ENCODE data around the gene TOMM34.

TOMM34 gene

GRCh38 chr20:44965651-44966029 is 5.4 kb upstream of the TOMM34 start:
- H3K4me3 ChIP-seq (ENCODE audit: low read depth, low read length): peak overlapping the region; percentile 96
- DNase-seq (ENCODE audit: low read depth): no peak

GRCh38 chr20:44963325-44964215 is 3.4 kb upstream of the TOMM34 start:
- DNase-seq (ENCODE audit: low read depth): no peak
- no peak overlapping the region for H3K4me3 ChIP-seq (ENCODE audit: low read depth, low read length)

GRCh38 chr20:44962483-44962882 is 2.3 kb upstream of the TOMM34 start:
- H3K4me3 ChIP-seq (ENCODE audit: low read depth, low read length): no peak overlapping the region
- no peak for DNase-seq (ENCODE audit: low read depth)

- H3K4me3 ChIP-seq (ENCODE audit: low read depth, low read length): no peak overlapping the region
- no peak for DNase-seq (ENCODE audit: low read depth)
These were observed 1.7 kb upstream of the TOMM34 start for GRCh38 chr20:44961870-44962267.

- no peak for DNase-seq (ENCODE audit: low read depth)
These were observed 1.0 kb upstream of the TOMM34 start for GRCh38 chr20:44961011-44961869.

GRCh38 chr20:44959638-44960102 is 527 bp downstream of the TOMM34 start:
- DNase-seq (ENCODE audit: low read depth): no peak

More at GRCh38 chr20:44961011-44961869, 1.0 kb upstream of the TOMM34 start:
- no peak overlapping the region for H3K4me3 ChIP-seq (ENCODE audit: low read depth, low read length)

GRCh38 chr20:44959082-44959637 is 1.0 kb downstream of the TOMM34 start:
- H3K4me3 ChIP-seq (ENCODE audit: low read depth, low read length): peak overlapping the region; percentile 72
- DNase-seq (ENCODE audit: low read depth): no peak

More at GRCh38 chr20:44959638-44960102, 527 bp downstream of the TOMM34 start:
- H3K4me3 ChIP-seq (ENCODE audit: low read depth, low read length): peak overlapping the region; percentile 72

- H3K4me3 ChIP-seq (ENCODE audit: low read depth, low read length): no peak overlapping the region
- DNase-seq (ENCODE audit: low read depth): no peak
These were observed 1.9 kb downstream of the TOMM34 start for GRCh38 chr20:44958276-44958675.

GRCh38 chr20:44956410-44956809 is 3.8 kb downstream of the TOMM34 start:
- no peak overlapping the region for H3K4me3 ChIP-seq (ENCODE audit: low read depth, low read length)
- DNase-seq (ENCODE audit: low read depth): no peak

- H3K4me3 ChIP-seq (ENCODE audit: low read depth, low read length): no peak overlapping the region
- no peak for DNase-seq (ENCODE audit: low read depth)
These were observed 4.9 kb downstream of the TOMM34 start for GRCh38 chr20:44955270-44955669.

GRCh38 chr20:44954211-44954610 is 6.0 kb downstream of the TOMM34 start:
- DNase-seq (ENCODE audit: low read depth): no peak
- H3K4me3 ChIP-seq (ENCODE audit: low read depth, low read length): no peak overlapping the region

GRCh38 chr20:44952731-44953130 is 7.5 kb downstream of the TOMM34 start:
- H3K4me3 ChIP-seq (ENCODE audit: low read depth, low read length): no peak overlapping the region
- DNase-seq (ENCODE audit: low read depth): no peak

GRCh38 chr20:44950368-44950767 is 9.8 kb downstream of the TOMM34 start:
- no peak overlapping the region for H3K4me3 ChIP-seq (ENCODE audit: low read depth, low read length)
- DNase-seq (ENCODE audit: low read depth): no peak

GRCh38 chr20:44948513-44948912 is 11.7 kb downstream of the TOMM34 start:
- H3K4me3 ChIP-seq (ENCODE audit: low read depth, low read length): no peak overlapping the region
- no peak for DNase-seq (ENCODE audit: low read depth)

- no peak for DNase-seq (ENCODE audit: low read depth)
- no peak overlapping the region for H3K4me3 ChIP-seq (ENCODE audit: low read depth, low read length)
These were observed 12.1 kb downstream of the TOMM34 start for GRCh38 chr20:44948107-44948506.

GRCh38 chr20:44946271-44946852 is 13.8 kb downstream of the TOMM34 start:
- no peak overlapping the region for H3K4me3 ChIP-seq (ENCODE audit: low read depth, low read length)
- no peak for DNase-seq (ENCODE audit: low read depth)

GRCh38 chr20:44945261-44945660 is 14.9 kb downstream of the TOMM34 start:
- H3K4me3 ChIP-seq (ENCODE audit: low read depth, low read length): no peak overlapping the region
- no peak for DNase-seq (ENCODE audit: low read depth)

GRCh38 chr20:44943828-44944227 is 16.4 kb downstream of the TOMM34 start:
- DNase-seq (ENCODE audit: low read depth): no peak
- H3K4me3 ChIP-seq (ENCODE audit: low read depth, low read length): no peak overlapping the region

GRCh38 chr20:44942264-44942973 is 17.8 kb downstream of the TOMM34 start:
- no peak for DNase-seq (ENCODE audit: low read depth)
- no peak overlapping the region for H3K4me3 ChIP-seq (ENCODE audit: low read depth, low read length)

Data from skeletal muscle cell (primary cell).